ENCODE data around the gene ZNF653. TPM values are rescaled to one million over a fixed set of nuclear protein-coding genes. Genes with fewer than 3 reads are reported as not detected.

The ZNF653 gene
- total and polyA plus RNA-seq, 9 of the 15 experiments (the other 6 are each of a cell fraction or from before 2014, with no cell fraction given): 1.6 to 8.0 (median 4.2) TPM; not detected in 2

GRCh38 chr19:11505504-11506100 is at the start of gene ZNF653 (continued):
- peak; percentile 93 for TF ChIP-seq ZBTB40 (IDR thresholded peaks at IDR 0.05)
- TF ChIP-seq ZBTB40 (CRISPR knock-in tag; IDR thresholded peaks at IDR 0.05): no peak
- TF ChIP-seq DNMT1 (IDR thresholded peaks at IDR 0.05): no peak
- no peak; the same call in 1 of the 2 replicates for TF ChIP-seq PATZ1 (CRISPR knock-in tag; IDR thresholded peaks at IDR 0.05; ENCODE audit: borderline replicate concordance)
- TF ChIP-seq IRF9 (tag; IDR thresholded peaks at IDR 0.05): no peak
- TF ChIP-seq TCFL5 (CRISPR knock-in tag; conservative IDR thresholded peaks at IDR 0.05): no peak
- no peak for TF ChIP-seq ZNF696 (CRISPR knock-in tag; conservative IDR thresholded peaks at IDR 0.05)
- no peak for TF ChIP-seq CBX8 (IDR thresholded peaks at IDR 0.05; ENCODE audit: borderline replicate concordance, extremely low read depth, low read depth, low read length, poor library complexity, severe bottlenecking)
- TF ChIP-seq ZNF766 (CRISPR knock-in tag; conservative IDR thresholded peaks at IDR 0.05): no peak
- TF ChIP-seq KLF1 (tag; IDR thresholded peaks at IDR 0.05): no peak
- TF ChIP-seq BCLAF1 (IDR thresholded peaks at IDR 0.05; ENCODE audit: borderline replicate concordance in 1 of 2, control insufficient read depth in 1 of 2, low read depth in 2 of 2, low read length in 1 of 2): no peak

Data from K562 (cell line).